ENCODE results near the gene PILRA. TPM values are rescaled to one million over a fixed set of nuclear protein-coding genes. Genes with fewer than 3 reads are reported as not detected.

Gene PILRA
- total and polyA plus RNA-seq, 2 of the 13 experiments (the other 11 are each of a cell fraction or from before 2014, with no cell fraction given): 0.13 to 1.3 TPM

DNA sequence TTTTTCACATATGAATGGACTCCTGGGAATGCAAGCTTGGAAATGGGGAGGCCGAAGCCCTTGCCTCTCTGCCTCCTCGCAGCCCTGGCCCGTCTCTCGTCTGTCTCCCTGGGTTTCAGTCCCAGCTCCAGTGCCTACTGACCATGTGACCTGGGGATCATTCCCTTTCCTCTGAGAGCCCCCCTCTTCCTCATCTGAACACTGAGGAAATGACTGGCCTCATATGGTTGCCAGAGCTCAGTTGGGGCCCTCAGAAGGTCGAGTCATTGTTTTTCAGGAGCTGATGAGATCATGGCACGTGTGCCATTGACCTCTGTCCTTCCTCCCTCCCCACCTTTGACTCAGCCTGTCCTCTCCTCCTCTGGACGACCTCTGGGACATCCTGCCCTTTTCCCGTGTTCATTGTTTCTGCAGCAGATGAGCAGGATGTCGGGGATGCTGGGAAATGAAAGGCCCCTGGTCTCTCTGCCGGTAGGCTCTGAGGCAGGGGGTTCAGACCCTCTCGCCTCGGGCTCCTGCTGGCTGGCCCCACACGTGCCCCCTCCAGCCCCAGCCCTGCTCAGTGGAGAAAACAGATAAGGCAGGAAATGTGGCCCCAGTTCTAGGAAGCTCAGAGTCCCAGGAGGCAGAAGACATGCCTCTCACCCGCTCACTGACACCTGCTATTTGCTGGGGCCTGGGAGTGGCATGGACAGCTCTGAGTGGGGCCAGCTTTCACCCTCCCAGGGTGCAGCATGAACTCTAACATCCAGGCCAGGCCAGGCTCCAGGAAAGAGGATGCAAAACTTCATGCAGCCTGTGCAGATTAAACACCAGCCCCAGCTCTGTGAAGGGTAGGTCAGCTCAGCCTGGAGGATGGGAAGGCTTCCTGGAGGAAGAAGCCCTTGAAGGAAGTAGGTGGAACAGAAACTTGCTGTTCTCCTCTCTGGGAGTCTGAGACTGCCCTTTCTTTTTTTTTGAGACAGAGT is 71.3 kb downstream of the PILRA start (continued):
- TF ChIP-seq SALL2 (CRISPR knock-in tag; IDR thresholded peaks at IDR 0.05) (no peak; the same call in 1 of the 2 replicates), TCF7L2 (IDR thresholded peaks at IDR 0.05; ENCODE audit: low read depth, low read length) (no peak), HMG20A (CRISPR knock-in tag; IDR thresholded peaks at IDR 0.05; ENCODE audit: borderline replicate concordance) (peak; percentile 50; the same call in 1 of the 2 replicates), CENPT (CRISPR knock-in tag; IDR thresholded peaks at IDR 0.05; ENCODE audit: low read depth) (no peak), ZNF10 (CRISPR knock-in tag; IDR thresholded peaks at IDR 0.05; ENCODE audit: borderline replicate concordance, low read depth) (no peak), PCBP2 (optimal IDR thresholded peaks at IDR 0.05; ENCODE audit: low read depth, low read length, poor library complexity, severe bottlenecking) (no peak), ZNF850 (CRISPR knock-in tag; conservative IDR thresholded peaks at IDR 0.05) (no peak), ELF1 (CRISPR knock-in tag; IDR thresholded peaks at IDR 0.05) (peak; percentile 58), ZNF143 (CRISPR knock-in tag; IDR thresholded peaks at IDR 0.05) (peak; percentile 76), ZNF724P (CRISPR knock-in tag; IDR thresholded peaks at IDR 0.05; ENCODE audit: borderline replicate concordance) (peak; percentile 88; the same call in 1 of the 2 replicates), ZNF619 (CRISPR knock-in tag; IDR thresholded peaks at IDR 0.05) (no peak), KMT2B (CRISPR knock-in tag; IDR thresholded peaks at IDR 0.05) (peak; percentile 46; the same call in 1 of the 2 replicates), ZNF501 (CRISPR knock-in tag; IDR thresholded peaks at IDR 0.05) (peak; percentile 31; the same call in 1 of the 2 replicates), ZNF512 (CRISPR knock-in tag; IDR thresholded peaks at IDR 0.05) (no peak), KDM6A (CRISPR knock-in tag; IDR thresholded peaks at IDR 0.05; ENCODE audit: low read depth) (peak; percentile 57; the same call in 1 of the 2 replicates), HNRNPUL1 (IDR thresholded peaks at IDR 0.05; ENCODE audit: low read depth, low read length) (no peak), SIX1 (CRISPR knock-in tag; IDR thresholded peaks at IDR 0.05; ENCODE audit: borderline replicate concordance) (peak; percentile 41; the same call in 1 of the 2 replicates), FOXA3 (CRISPR knock-in tag; IDR thresholded peaks at IDR 0.05) (peak; percentile 68), ZFYVE20 (CRISPR knock-in tag; IDR thresholded peaks at IDR 0.05; ENCODE audit: borderline replicate concordance, low read depth) (no peak), ATF2 (CRISPR knock-in tag; IDR thresholded peaks at IDR 0.05) (peak; percentile 98), TBX3 (IDR thresholded peaks at IDR 0.05; ENCODE audit: borderline replicate concordance) (peak; percentile 40; the same call in 1 of the 2 replicates), DPF2 (CRISPR knock-in tag; IDR thresholded peaks at IDR 0.05; ENCODE audit: borderline replicate concordance, low read depth) (peak; percentile 77; the same call in 1 of the 2 replicates)
- TF ChIP-seq, protein P1, sequence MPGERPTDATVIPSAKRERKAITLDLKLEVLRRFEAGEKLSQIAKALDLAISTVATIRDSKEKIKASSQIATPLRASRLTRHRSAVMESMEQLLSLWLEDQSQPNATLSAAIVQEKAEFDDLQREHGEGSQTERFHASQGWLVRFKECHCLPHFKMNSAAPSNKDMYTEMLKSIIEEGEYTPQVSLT (CRISPR knock-in tag; IDR thresholded peaks at IDR 0.05; ENCODE audit: borderline replicate concordance, low read depth): no peak
- TF ChIP-seq, protein P2, sequence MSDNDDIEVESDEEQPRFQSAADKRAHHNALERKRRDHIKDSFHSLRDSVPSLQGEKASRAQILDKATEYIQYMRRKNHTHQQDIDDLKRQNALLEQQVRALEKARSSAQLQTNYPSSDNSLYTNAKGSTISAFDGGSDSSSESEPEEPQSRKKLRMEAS (IDR thresholded peaks at IDR 0.05): peak; percentile 91
- TF ChIP-seq, protein P3, sequence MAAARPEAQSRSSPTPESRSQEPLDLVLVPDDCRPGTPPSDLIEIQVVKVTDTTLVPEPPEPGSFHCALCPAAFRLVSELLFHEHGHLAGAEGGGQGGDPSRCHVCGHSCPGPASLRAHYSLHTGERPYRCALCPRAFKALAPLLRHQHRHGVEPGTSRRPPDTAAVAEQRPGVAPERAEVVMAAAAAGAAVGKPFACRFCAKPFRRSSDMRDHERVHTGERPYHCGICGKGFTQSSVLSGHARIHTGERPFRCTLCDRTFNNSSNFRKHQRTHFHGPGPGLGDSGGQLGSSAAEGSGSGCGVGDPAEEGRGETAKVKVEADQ (CRISPR knock-in tag; IDR thresholded peaks at IDR 0.05; ENCODE audit: borderline replicate concordance): no peak

Measured in HepG2 (cell line).